HG03064 (cell line): ENCODE measurements around the gene ENDOG.
"Not testable (repeated sequence)": the region's sequence is repeated elsewhere in the genome, so short reads cannot be mapped to it uniquely, and the experiment has no call there.

ENCODE experiments used
- ATAC-seq: cut with Tn5 transposase; IDR thresholded peaks from one replicate; pipeline ENCODE4 v1.9.1; 2021; ENCODE audit warnings: low read depth; ENCODE audit not compliant: unreplicated experiment

Gene ENDOG

DNA sequence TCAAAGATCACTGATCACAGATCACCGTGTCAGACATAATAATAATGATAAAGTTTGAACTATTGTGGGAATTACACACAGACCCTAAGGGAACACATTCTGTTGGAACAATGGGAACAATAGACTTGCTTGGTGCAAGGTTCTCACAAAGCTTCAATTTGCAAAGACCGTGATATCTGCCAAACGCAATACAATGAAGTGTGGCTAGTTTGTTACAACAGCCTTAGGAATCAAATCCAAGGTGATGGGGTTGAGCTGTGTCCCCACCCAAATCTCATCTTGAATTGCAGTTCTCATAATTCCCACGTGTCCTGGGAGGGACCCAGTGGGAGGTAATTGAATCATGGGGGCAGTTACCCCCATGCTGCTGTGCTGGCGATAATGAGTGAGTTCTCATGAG is 42.6 kb downstream of the ENDOG start:
- ATAC-seq = no peak

GRCh38 chr9:128861501-128861900 is 43.2 kb downstream of the ENDOG start:
- no peak for ATAC-seq

GRCh38 chr9:128862401-128862851 is 44.1 kb downstream of the ENDOG start:
- ATAC-seq = no peak

GRCh38 chr9:128863647-128864046 is 45.3 kb downstream of the ENDOG start:
- no peak for ATAC-seq

DNA sequence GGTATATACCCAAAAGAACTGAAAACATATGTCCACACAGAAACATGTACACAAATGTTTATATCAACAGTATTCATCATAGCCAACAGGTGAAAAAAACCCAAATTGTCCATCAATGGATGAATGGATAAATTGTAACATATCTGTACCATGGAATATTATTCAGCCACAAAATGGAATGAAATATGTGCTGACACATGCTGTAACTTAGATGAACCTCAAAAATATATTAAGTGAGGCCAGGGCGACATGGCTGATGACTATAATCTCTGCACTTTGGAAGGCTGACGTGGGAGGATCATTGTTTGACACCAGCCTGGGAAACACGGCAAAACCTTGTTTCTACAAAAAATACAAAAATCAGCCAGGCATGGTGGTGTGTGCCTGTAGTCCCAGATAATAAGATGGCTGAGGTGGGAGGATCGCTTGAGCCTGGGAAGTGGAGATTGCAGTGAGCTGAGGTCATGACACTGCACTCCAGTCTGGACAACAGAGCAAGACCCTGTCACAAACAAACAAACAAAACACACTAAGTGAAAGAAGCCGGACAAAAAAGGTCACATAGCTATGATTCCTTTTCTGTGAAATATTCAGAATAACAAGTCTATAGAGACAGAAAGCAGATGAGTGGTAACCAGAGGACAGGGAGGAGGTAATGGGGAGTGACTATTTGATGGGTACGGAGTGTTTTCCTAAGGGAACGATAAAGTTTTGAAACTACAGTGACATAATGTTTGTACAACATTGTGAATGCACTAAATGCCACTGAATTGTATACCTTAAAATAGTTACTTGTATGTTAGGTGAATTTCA is 52.0 kb downstream of the ENDOG start:
- ATAC-seq = no peak

- ATAC-seq = not testable (repeated sequence)
Measured at GRCh38 chr9:128870941-128871265, 52.6 kb downstream of the ENDOG start.
